ENCODE data around the gene PAPSS1. TPM values are rescaled to one million over a fixed set of nuclear protein-coding genes. Genes with fewer than 3 reads are reported as not detected.
A peak's percentile ranks its signal among the peaks of the same experiment; 100 is the strongest.
"Not testable (repeated sequence)": the region's sequence is repeated elsewhere in the genome, so short reads cannot be mapped to it uniquely, and the experiment has no call there.

The PAPSS1 gene
- polyA plus RNA-seq, 3 donors: 46.4 to 79.6 (median 64.8) TPM

DNA sequence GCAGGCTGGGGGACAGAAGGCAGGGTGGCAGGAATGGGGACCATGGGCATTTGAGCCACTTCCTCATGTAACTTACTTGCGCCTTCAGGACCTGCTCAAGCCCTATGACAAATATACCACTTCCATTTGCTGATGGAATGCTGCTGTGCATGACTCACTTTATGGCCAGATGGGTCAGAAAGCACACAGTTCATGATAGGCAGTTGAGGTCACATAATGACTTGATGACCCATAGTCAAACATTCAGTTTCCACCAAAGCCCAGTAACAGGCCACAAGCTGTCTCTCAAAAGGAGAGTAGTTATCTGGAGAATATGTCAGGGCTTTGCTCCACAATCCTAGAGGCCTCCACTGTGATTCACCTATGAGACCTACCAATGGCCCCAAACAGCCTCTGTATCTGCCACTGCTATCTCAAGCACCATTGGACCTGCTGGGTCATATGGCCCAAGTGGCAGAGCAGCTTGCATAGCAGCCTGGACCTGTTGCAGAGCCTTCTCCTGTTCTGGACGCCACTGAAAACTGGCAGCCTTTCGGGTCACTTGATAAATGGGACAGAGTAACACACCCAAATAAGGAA is 5.3 kb upstream of the PAPSS1 start:
- H3K79me2 ChIP-seq (ENCODE audit: insufficient read depth, low read length): no peaks in the 10 kb centered on the region
- DNase-seq: peak in 1 of 3 donors; percentile 17
- H3K27ac Mint-ChIP-seq: no peak overlapping the region
- no peak overlapping the region for H3K4me3 Mint-ChIP-seq
- H3K27me3 ChIP-seq (ENCODE audit: control insufficient read depth in 2 of 2, insufficient read depth in 2 of 2, low read length in 2 of 2): no peaks in the 10 kb centered on the region
- H4K20me1 ChIP-seq (ENCODE audit: insufficient read depth, low read length): no peaks in the 10 kb centered on the region
- H3K36me3 ChIP-seq (replicated peaks in 1 of 2; ENCODE audit: control insufficient read depth in 1 of 2, insufficient read depth in 2 of 2, low read length in 2 of 2): no peaks in the 10 kb centered on the region
- peaks cover 0 to 5% (median 1%) of the 10 kb centered on the region in 7 donors for H3K9me3 Mint-ChIP-seq
- no peak overlapping the region for H3K27ac ChIP-seq (ENCODE audit: low read depth in 1 of 2, low read length in 2 of 2)
- no peak overlapping the region for H3K9ac ChIP-seq (ENCODE audit: insufficient read depth, low read length, poor library complexity, severe bottlenecking)
- H3K4me3 ChIP-seq (replicated peaks in 1 of 3; ENCODE audit: low read depth in 2 of 3, low read length in 3 of 3): no peak overlapping the region
- intact Hi-C loops (cut with micrococcal nuclease): loop anchor here in 1 of 2 donors (10.0 kb wide), 1 partner anchor 109 kb away; no protein-coding TSS in a partner anchor
- no CpG with 5 or more reads among the region's 3 CpGs for WGBS (ENCODE audit: insufficient coverage)
- H3K4me1 Mint-ChIP-seq: peaks cover 13% of the 10 kb centered on the region
- no peaks in the 10 kb centered on the region for H3K36me3 Mint-ChIP-seq
- TF ChIP-seq, protein P1, sequence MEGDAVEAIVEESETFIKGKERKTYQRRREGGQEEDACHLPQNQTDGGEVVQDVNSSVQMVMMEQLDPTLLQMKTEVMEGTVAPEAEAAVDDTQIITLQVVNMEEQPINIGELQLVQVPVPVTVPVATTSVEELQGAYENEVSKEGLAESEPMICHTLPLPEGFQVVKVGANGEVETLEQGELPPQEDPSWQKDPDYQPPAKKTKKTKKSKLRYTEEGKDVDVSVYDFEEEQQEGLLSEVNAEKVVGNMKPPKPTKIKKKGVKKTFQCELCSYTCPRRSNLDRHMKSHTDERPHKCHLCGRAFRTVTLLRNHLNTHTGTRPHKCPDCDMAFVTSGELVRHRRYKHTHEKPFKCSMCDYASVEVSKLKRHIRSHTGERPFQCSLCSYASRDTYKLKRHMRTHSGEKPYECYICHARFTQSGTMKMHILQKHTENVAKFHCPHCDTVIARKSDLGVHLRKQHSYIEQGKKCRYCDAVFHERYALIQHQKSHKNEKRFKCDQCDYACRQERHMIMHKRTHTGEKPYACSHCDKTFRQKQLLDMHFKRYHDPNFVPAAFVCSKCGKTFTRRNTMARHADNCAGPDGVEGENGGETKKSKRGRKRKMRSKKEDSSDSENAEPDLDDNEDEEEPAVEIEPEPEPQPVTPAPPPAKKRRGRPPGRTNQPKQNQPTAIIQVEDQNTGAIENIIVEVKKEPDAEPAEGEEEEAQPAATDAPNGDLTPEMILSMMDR (IDR thresholded peaks at IDR 0.05): no peak
- no peak overlapping the region for H3K4me2 ChIP-seq (replicated peaks; ENCODE audit: extremely low read depth, low read length, poor library complexity, severe bottlenecking)
- H3K4me1 ChIP-seq (ENCODE audit: control insufficient read depth in 1 of 2, insufficient read depth in 2 of 2, low read length in 2 of 2): peaks cover 7 to 12% of the 10 kb centered on the region in 2 donors
- H2AFZ ChIP-seq (ENCODE audit: insufficient read depth, low read depth, low read length, poor library complexity, severe bottlenecking): no peak overlapping the region
- no peaks in the 10 kb centered on the region for H3K9me3 ChIP-seq (replicated peaks in 1 of 2; ENCODE audit: control insufficient read depth in 1 of 2, insufficient read depth in 1 of 2, low read length in 2 of 2)
- H3K27me3 Mint-ChIP-seq (ENCODE audit: low read depth in 3 of 3): peaks cover 3 to 13% (median 6%) of the 10 kb centered on the region in 3 donors

DNA sequence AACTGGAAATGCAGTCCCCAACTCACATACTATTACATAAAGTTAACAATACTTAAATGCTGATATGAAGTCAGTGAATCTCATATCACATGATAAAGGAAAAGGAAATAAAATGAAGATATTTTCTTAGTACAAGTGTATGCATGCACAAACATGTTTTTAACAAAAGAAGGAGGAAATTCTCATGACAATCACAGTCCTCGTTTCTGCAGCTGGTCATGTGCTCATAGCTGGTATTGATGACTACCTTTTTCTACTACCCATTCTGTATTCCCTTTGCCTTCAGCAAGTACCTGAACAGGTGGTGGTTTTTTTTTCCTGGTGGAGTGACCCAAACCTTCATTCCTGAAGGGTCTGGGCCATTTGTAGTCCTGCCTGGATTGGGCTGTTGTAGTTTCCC is 3.3 kb upstream of the PAPSS1 start:
- not testable (repeated sequence) for H3K27me3 Mint-ChIP-seq (ENCODE audit: low read depth in 3 of 3)

More for the DNA sequence above, 3.3 kb upstream of the PAPSS1 start:
- not testable (repeated sequence) for H3K4me3 ChIP-seq (replicated peaks in 1 of 3; ENCODE audit: low read depth in 2 of 3, low read length in 3 of 3); H3K9ac ChIP-seq (ENCODE audit: insufficient read depth, low read length, poor library complexity, severe bottlenecking); H3K36me3 ChIP-seq (replicated peaks in 1 of 2; ENCODE audit: control insufficient read depth in 1 of 2, insufficient read depth in 2 of 2, low read length in 2 of 2); DNase-seq; H3K4me2 ChIP-seq (replicated peaks; ENCODE audit: extremely low read depth, low read length, poor library complexity, severe bottlenecking); H3K9me3 ChIP-seq (replicated peaks in 1 of 2; ENCODE audit: control insufficient read depth in 1 of 2, insufficient read depth in 1 of 2, low read length in 2 of 2); H3K27me3 ChIP-seq (ENCODE audit: control insufficient read depth in 2 of 2, insufficient read depth in 2 of 2, low read length in 2 of 2); H4K20me1 ChIP-seq (ENCODE audit: insufficient read depth, low read length); H3K36me3 Mint-ChIP-seq; H3K27ac ChIP-seq (ENCODE audit: low read depth in 1 of 2, low read length in 2 of 2); H3K9me3 Mint-ChIP-seq; H3K27ac Mint-ChIP-seq; H3K4me3 Mint-ChIP-seq; H2AFZ ChIP-seq (ENCODE audit: insufficient read depth, low read depth, low read length, poor library complexity, severe bottlenecking)
- peaks cover 19 to 27% of the 10 kb centered on the region in 2 donors for H3K4me1 ChIP-seq (ENCODE audit: control insufficient read depth in 1 of 2, insufficient read depth in 2 of 2, low read length in 2 of 2)
- intact Hi-C loops (cut with micrococcal nuclease): loop anchor here in 1 of 2 donors (10.0 kb wide), 1 partner anchor 111 kb away; no protein-coding TSS in a partner anchor
- H3K4me1 Mint-ChIP-seq: peaks cover 25% of the 10 kb centered on the region
- peaks cover 11% of the 10 kb centered on the region for H3K79me2 ChIP-seq (ENCODE audit: insufficient read depth, low read length)
- WGBS (ENCODE audit: insufficient coverage): no CpG with 5 or more reads among the region's 1 CpG

Measured in CD14-positive monocyte (primary cell).